ENCODE measurements around the gene SYTL2.

SYTL2 gene

GRCh38 chr11:85680897-85681296, 130.0 kb downstream of the SYTL2 start:
- H3K36me3 ChIP-seq (ENCODE audit: insufficient read depth, low read length), result no peaks in the 10 kb centered on the region

GRCh38 chr11:85679576-85679975, 131.4 kb downstream of the SYTL2 start:
- H3K9me2 ChIP-seq (replicated peaks; ENCODE audit: low read depth, low read length), result no peaks in the 10 kb centered on the region
- H3K4me1 ChIP-seq (ENCODE audit: insufficient read depth, low read length, poor library complexity, severe bottlenecking), result no peaks in the 10 kb centered on the region
- no peaks in the 10 kb centered on the region for H3F3A ChIP-seq (ENCODE audit: low read depth)
- no peaks in the 10 kb centered on the region for H3K36me3 ChIP-seq (ENCODE audit: insufficient read depth, low read length)
- H4K20me1 ChIP-seq (ENCODE audit: insufficient read depth, low read length, poor library complexity, severe bottlenecking), result no peaks in the 10 kb centered on the region
- H3K9me3 ChIP-seq (ENCODE audit: insufficient read depth, low read depth, low read length), result no peaks in the 10 kb centered on the region
- no peak overlapping the region for H3K4me2 ChIP-seq (ENCODE audit: low read depth, low read length, poor library complexity, severe bottlenecking)
- no peak for TF ChIP-seq CTCF (conservative IDR thresholded peaks at IDR 0.05; ENCODE audit: low read length)
- no peak for TF ChIP-seq EZH2phosphoT487 (IDR thresholded peaks at IDR 0.05; ENCODE audit: borderline replicate concordance)
- H3K9ac ChIP-seq (ENCODE audit: low read depth, low read length, poor library complexity, severe bottlenecking), result no peak overlapping the region
- peaks cover 11% of the 10 kb centered on the region for H3K27me3 ChIP-seq (ENCODE audit: insufficient read depth, low read length, poor library complexity, severe bottlenecking)
- no peak overlapping the region for H3K4me3 ChIP-seq (ENCODE audit: low read length, poor library complexity, severe bottlenecking)
- no peaks in the 10 kb centered on the region for H3K79me2 ChIP-seq (ENCODE audit: insufficient read depth, low read length)
- H2AFZ ChIP-seq (ENCODE audit: low read length), result no peak overlapping the region

More at GRCh38 chr11:85680897-85681296, 130.0 kb downstream of the SYTL2 start:
- Histone ChIP-seq H2AFZ (ENCODE audit: low read length) (no peak overlapping the region), H3K4me3 (ENCODE audit: low read length, poor library complexity, severe bottlenecking) (no peak overlapping the region), H3F3A (ENCODE audit: low read depth) (no peaks in the 10 kb centered on the region), H3K9me2 (replicated peaks; ENCODE audit: low read depth, low read length) (no peaks in the 10 kb centered on the region), H3K79me2 (ENCODE audit: insufficient read depth, low read length) (no peaks in the 10 kb centered on the region), H3K27me3 (ENCODE audit: insufficient read depth, low read length, poor library complexity, severe bottlenecking) (peaks cover 11% of the 10 kb centered on the region), H3K9me3 (ENCODE audit: insufficient read depth, low read depth, low read length) (no peaks in the 10 kb centered on the region), H3K4me2 (ENCODE audit: low read depth, low read length, poor library complexity, severe bottlenecking) (no peak overlapping the region), H3K9ac (ENCODE audit: low read depth, low read length, poor library complexity, severe bottlenecking) (no peak overlapping the region), H3K4me1 (ENCODE audit: insufficient read depth, low read length, poor library complexity, severe bottlenecking) (no peaks in the 10 kb centered on the region), H4K20me1 (ENCODE audit: insufficient read depth, low read length, poor library complexity, severe bottlenecking) (no peaks in the 10 kb centered on the region)
- TF ChIP-seq EZH2phosphoT487 (IDR thresholded peaks at IDR 0.05; ENCODE audit: borderline replicate concordance) (no peak), CTCF (conservative IDR thresholded peaks at IDR 0.05; ENCODE audit: low read length) (no peak)

DNA sequence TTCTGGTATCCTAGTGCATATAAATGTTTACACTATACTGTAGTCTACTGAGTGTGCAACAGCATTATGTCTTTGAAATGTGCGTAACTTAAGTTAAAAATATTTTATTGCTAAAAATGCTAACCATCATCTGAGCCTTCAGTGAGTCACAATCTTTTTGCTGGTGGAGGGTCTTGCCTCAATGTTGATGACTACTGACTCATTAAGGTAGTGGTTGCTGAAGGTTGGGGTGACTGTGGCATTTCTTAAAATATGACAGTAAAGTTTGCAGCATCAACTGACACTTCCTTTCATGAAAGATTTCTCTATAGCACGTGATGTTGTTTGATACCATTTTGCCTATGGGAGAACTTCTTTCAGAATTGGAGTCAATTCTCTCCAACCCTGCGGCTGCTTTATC, 137.5 kb downstream of the SYTL2 start:
- H4K20me1 ChIP-seq (ENCODE audit: insufficient read depth, low read length, poor library complexity, severe bottlenecking), result no peaks in the 10 kb centered on the region
- H3K79me2 ChIP-seq (ENCODE audit: insufficient read depth, low read length), result no peaks in the 10 kb centered on the region
- TF ChIP-seq EZH2phosphoT487 (IDR thresholded peaks at IDR 0.05; ENCODE audit: borderline replicate concordance) (no peak), CTCF (conservative IDR thresholded peaks at IDR 0.05; ENCODE audit: low read length) (no peak)

More for the DNA sequence above, 137.5 kb downstream of the SYTL2 start:
- H3K27me3 ChIP-seq (ENCODE audit: insufficient read depth, low read length, poor library complexity, severe bottlenecking), result peaks cover 29% of the 10 kb centered on the region
- no peaks in the 10 kb centered on the region for H3F3A ChIP-seq (ENCODE audit: low read depth)
- H3K4me3 ChIP-seq (ENCODE audit: low read length, poor library complexity, severe bottlenecking), result no peak overlapping the region
- H3K9me3 ChIP-seq (ENCODE audit: insufficient read depth, low read depth, low read length), result 0 out of 2 replicates have a peak, but pooled peaks cover 4% of the 10 kb centered on the region
- no peaks in the 10 kb centered on the region for H3K4me1 ChIP-seq (ENCODE audit: insufficient read depth, low read length, poor library complexity, severe bottlenecking)
- no peaks in the 10 kb centered on the region for H3K9me2 ChIP-seq (replicated peaks; ENCODE audit: low read depth, low read length)
- no peak overlapping the region for H3K9ac ChIP-seq (ENCODE audit: low read depth, low read length, poor library complexity, severe bottlenecking)
- H3K36me3 ChIP-seq (ENCODE audit: insufficient read depth, low read length), result no peaks in the 10 kb centered on the region
- H3K4me2 ChIP-seq (ENCODE audit: low read depth, low read length, poor library complexity, severe bottlenecking), result no peak overlapping the region
- H2AFZ ChIP-seq (ENCODE audit: low read length), result no peak overlapping the region
